Panc1 (cell line): ENCODE results near the gene CABP4. TPM values are rescaled to one million over a fixed set of nuclear protein-coding genes. Genes with fewer than 3 reads are reported as not detected.
"Not testable (repeated sequence)": the region's sequence is repeated elsewhere in the genome, so short reads cannot be mapped to it uniquely, and the experiment has no call there.

Experiments used
- ATAC-seq: fragments of 200-7000 bp; cut with Tn5 transposase; 2 replicates; pipeline ENCODE4 v1.9.1; 2020; ENCODE audit warnings: mild to moderate bottlenecking, moderate library complexity
- BruUV-seq: library from RNA; stranded (reverse); fragments of 400-500 nt; replicated peaks from 2 replicates; lab custom pipeline; 2021; lab: Mats Ljungman, UMichigan
- CTCF ChIA-PET: fragments of 300-600 bp; sonication (Branson Sonifier 250); formaldehyde crosslinking; loops from one replicate; lab custom pipeline; 2022; ENCODE audit warnings: antibody characterized with exemption; lab: Charles Lee
- POLR2A ChIA-PET: fragments of 300-600 bp; sonication (Branson Sonifier 250); formaldehyde crosslinking; loops from one replicate; lab custom pipeline; 2022; ENCODE audit warnings: antibody characterized with exemption; lab: Charles Lee
- DNase-seq: peaks from one replicate; pipeline ENCODE4 v3.0.0-alpha.2; 2010; ENCODE audit warnings: low read depth, low spot score
- H3K27ac ChIP-seq: 2 replicates; pipeline ENCODE4 v1.5.1; 2011; ENCODE audit warnings: mild to moderate bottlenecking, low read length, inconsistent platforms
- H3K27me3 ChIP-seq: fragments of 200-500 bp; sonication (Bioruptor generic); 2 replicates; pipeline ENCODE4 v1.6.0; 2014; ENCODE audit warnings: low read length, inconsistent platforms; ENCODE audit not compliant: control insufficient read depth, insufficient read depth
- H3K36me3 ChIP-seq: fragments of 200-500 bp; sonication (Bioruptor generic); 2 replicates; pipeline ENCODE4 v1.5.1; 2014; ENCODE audit warnings: inconsistent platforms, mild to moderate bottlenecking, low read length, moderate library complexity; ENCODE audit not compliant: control insufficient read depth, insufficient read depth
- H3K4me1 ChIP-seq: 2 replicates; pipeline ENCODE4 v1.5.1; 2011; ENCODE audit warnings: inconsistent platforms, mild to moderate bottlenecking, low read length, moderate library complexity; ENCODE audit not compliant: control insufficient read depth, insufficient read depth
- H3K4me3 ChIP-seq, 2 experiments: 2 replicates each; pipeline ENCODE4 v1.5.1; 2011 to 2012; ENCODE audit warnings: low read depth in 2 of 2, low read length in 2 of 2, mild to moderate bottlenecking in 2 of 2, inconsistent platforms in 1 of 2, moderate library complexity in 1 of 2
- H3K9me3 ChIP-seq: fragments of 200-500 bp; sonication (Bioruptor generic); 2 replicates; pipeline ENCODE4 v1.5.1; 2014; ENCODE audit warnings: low read depth, mild to moderate bottlenecking, inconsistent platforms, low read length, moderate library complexity; ENCODE audit not compliant: control insufficient read depth, insufficient read depth
- POLR2AphosphoS5 ChIP-seq: IDR thresholded peaks from 2 replicates; pipeline ENCODE4 v1.6.1; 2012; ENCODE audit warnings: mild to moderate bottlenecking, low read depth, low read length, moderate library complexity
- REST ChIP-seq, 2 experiments: IDR thresholded peaks; 2 replicates each; pipeline ENCODE4 v1.6.1; 2011 to 2012; ENCODE audit warnings: low read depth in 2 of 2, control low read depth in 1 of 2, low read length in 1 of 2, mild to moderate bottlenecking in 1 of 2, moderate library complexity in 1 of 2; ENCODE audit not compliant: insufficient read depth in 1 of 2
- SIN3A ChIP-seq: IDR thresholded peaks from 2 replicates; pipeline ENCODE4 v1.6.1; 2012; ENCODE audit warnings: low read depth, mild to moderate bottlenecking, low read length, moderate library complexity, borderline replicate concordance; ENCODE audit not compliant: insufficient read depth
- TCF7L2 ChIP-seq: IDR thresholded peaks from 2 replicates; pipeline ENCODE4 v1.6.1; 2011; ENCODE audit warnings: mild to moderate bottlenecking, low read depth, low read length, inconsistent platforms
- in situ Hi-C: cut with HindIII; loops from 2 replicates; pipeline ENCODE4 v1.10.0; 2016; ENCODE audit warnings: low sequenced_read_pairs, low pct_unique_long_range_greater_than_20kb
- intact Hi-C: fragments of 100-400 bp; cut with micrococcal nuclease; formaldehyde crosslinking; loops from one replicate; pipeline ENCODE4 v1.10.0; 2022; ENCODE audit not compliant: unreplicated experiment
- total RNA-seq: library from RNA; stranded (reverse); gene quantifications from one replicate; pipeline ENCODE4 v1.2.1, GENCODE V29; 2021; ENCODE audit not compliant: unreplicated experiment
- TF ChIP-seq, protein P1 (sequence below): fragments of 450-650 bp; IDR thresholded peaks from 2 replicates; pipeline ENCODE4 v1.5.1; 2017; ENCODE audit warnings: mild to moderate bottlenecking

Gene CABP4
- total RNA-seq, 1 experiment from 2014 or later: not detected

DNA sequence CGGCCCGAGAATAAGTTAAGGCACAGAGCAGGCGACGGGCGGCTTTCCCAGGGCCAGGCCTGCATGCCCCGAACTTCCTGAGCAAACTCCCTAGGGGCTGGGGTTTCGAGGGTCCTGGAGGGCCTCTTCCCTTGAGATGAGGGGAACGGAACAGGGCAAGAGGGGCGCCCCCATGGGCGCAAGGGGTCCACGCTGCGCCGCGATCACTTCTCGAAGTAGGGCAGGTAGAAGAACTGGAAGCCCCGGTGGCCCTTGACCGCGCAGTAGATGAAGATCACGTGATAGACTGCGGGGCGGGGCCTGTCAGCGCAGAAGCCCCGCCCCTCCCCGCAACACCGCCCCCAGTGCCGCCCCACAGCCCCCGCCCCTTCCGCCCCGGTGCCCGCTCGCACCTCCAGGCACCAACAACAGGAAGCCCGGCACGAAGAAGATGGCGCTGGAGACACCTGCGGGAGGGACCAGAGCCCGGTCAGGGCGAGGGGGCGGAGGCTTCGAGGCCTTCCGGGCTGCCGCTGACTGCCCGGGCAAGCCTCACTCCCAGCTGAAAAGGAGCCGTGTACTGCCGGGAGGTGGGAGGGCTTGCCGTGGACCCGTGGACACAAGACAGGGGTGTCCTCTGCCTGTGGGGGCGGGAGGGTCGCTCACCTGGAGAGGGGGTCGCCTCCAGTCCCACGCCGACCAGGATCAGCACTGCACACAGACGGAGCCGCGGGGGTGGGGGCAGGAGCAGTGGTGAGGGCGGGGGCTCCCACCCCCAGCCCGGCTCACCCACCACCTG lies 9.4 kb downstream of the CABP4 start:
- Histone ChIP-seq H3K36me3 (peaks cover 2% of the 10 kb centered on the region; the same call in 1 of the 2 replicates), H3K9me3 (no peaks in the 10 kb centered on the region), H3K27me3 (no peaks in the 10 kb centered on the region), H3K4me3 (peak overlapping the region; percentile 54 to 55), H3K27ac (peak overlapping the region; percentile 89), H3K4me1 (peaks cover 42% of the 10 kb centered on the region)
- ATAC-seq (peak; percentile 76), DNase-seq (no peak)
- TF ChIP-seq SIN3A: peak; percentile 72; the same call in 1 of the 2 replicates
- TF ChIP-seq, protein P1, sequence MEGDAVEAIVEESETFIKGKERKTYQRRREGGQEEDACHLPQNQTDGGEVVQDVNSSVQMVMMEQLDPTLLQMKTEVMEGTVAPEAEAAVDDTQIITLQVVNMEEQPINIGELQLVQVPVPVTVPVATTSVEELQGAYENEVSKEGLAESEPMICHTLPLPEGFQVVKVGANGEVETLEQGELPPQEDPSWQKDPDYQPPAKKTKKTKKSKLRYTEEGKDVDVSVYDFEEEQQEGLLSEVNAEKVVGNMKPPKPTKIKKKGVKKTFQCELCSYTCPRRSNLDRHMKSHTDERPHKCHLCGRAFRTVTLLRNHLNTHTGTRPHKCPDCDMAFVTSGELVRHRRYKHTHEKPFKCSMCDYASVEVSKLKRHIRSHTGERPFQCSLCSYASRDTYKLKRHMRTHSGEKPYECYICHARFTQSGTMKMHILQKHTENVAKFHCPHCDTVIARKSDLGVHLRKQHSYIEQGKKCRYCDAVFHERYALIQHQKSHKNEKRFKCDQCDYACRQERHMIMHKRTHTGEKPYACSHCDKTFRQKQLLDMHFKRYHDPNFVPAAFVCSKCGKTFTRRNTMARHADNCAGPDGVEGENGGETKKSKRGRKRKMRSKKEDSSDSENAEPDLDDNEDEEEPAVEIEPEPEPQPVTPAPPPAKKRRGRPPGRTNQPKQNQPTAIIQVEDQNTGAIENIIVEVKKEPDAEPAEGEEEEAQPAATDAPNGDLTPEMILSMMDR: no peak
- no peak for TF ChIP-seq REST (IDR thresholded peaks at IDR 0.05; ENCODE audit: insufficient read depth in 1 of 2, low read depth in 2 of 2, low read length in 1 of 2)
- TF ChIP-seq POLR2AphosphoS5: peak; percentile 81; the same call in 1 of the 2 replicates
- TF ChIP-seq TCF7L2: no peak
- ChIA-PET POLR2A (interaction anchor here (0.6 kb wide), 1 partner anchor 906 kb away, joined by 4 read pairs; no protein-coding TSS in a partner anchor), CTCF (interaction anchor here (0.6 kb wide), 3 partner anchors 26 to 168 kb away, joined by 3 to 4 read pairs (median 3); no protein-coding TSS in a partner anchor)
- in situ Hi-C loops (no loop called here), intact Hi-C loops (no loop called here)
- BruUV-seq: no TSS peak

- POLR2A ChIA-PET: interaction anchor here (0.6 kb wide), 1 partner anchor 907 kb away, joined by 4 read pairs; no protein-coding TSS in a partner anchor
- peak overlapping the region; percentile 89 for H3K27ac ChIP-seq
- peaks cover 2% of the 10 kb centered on the region; the same call in 1 of the 2 replicates for H3K36me3 ChIP-seq
- CTCF ChIA-PET: interaction anchor here (0.6 kb wide), 3 partner anchors 26 to 169 kb away, joined by 3 to 4 read pairs (median 3); no protein-coding TSS in a partner anchor
- no peak for TF ChIP-seq REST (IDR thresholded peaks at IDR 0.05; ENCODE audit: insufficient read depth in 1 of 2, low read depth in 2 of 2, low read length in 1 of 2)
- no peak for TF ChIP-seq SIN3A
- TF ChIP-seq, protein P1: no peak
- TF ChIP-seq TCF7L2: no peak
- TF ChIP-seq POLR2AphosphoS5: no peak
- DNase-seq: no peak
- BruUV-seq: no TSS peak
- ATAC-seq: no peak
- in situ Hi-C loops: no loop called here
- intact Hi-C loops: no loop called here
- peaks cover 43% of the 10 kb centered on the region for H3K4me1 ChIP-seq
- no peaks in the 10 kb centered on the region for H3K9me3 ChIP-seq
- no peaks in the 10 kb centered on the region for H3K27me3 ChIP-seq
- H3K4me3 ChIP-seq: peak overlapping the region; percentile 54 to 55
Measured at GRCh38 chr11:67465189-67465510, 10.0 kb downstream of the CABP4 start.

DNA sequence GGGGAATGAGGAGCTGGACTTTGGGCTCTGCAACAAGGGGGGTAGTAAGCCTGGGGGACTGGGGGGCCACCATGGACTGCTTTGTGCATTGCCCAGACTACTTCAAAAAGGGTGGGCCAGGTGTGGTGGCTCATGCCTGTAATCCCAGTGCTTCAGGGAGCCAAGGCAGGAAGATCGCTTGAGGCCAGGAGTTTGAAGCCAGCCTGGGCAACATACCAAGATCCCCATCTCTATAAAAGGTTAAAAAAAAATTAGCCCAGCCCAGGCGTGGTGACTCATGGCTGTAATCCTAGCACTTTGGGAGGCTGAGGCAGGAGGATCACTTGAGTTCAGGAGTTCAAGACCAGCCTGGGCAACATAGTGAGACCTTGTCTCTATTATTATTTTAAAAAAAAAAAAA lies 10.4 kb downstream of the CABP4 start:
- TSS peak; percentile 87 for BruUV-seq
- peak overlapping the region; percentile 54 to 55 for H3K4me3 ChIP-seq
- CTCF ChIA-PET: interaction anchor here (0.6 kb wide), 3 partner anchors 27 to 169 kb away, joined by 3 to 4 read pairs (median 3); no protein-coding TSS in a partner anchor
- ATAC-seq, DNase-seq, H3K9me3 ChIP-seq, intact Hi-C loops, in situ Hi-C loops, H3K36me3 ChIP-seq, H3K27me3 ChIP-seq: not testable (repeated sequence)
- peak overlapping the region; percentile 89 for H3K27ac ChIP-seq
- H3K4me1 ChIP-seq: peaks cover 43% of the 10 kb centered on the region
- POLR2A ChIA-PET: interaction anchor here (0.6 kb wide), 1 partner anchor 907 kb away, joined by 4 read pairs; no protein-coding TSS in a partner anchor
